Testis (tissue), 2 donors: ENCODE data around the gene DCDC1.

Experiments
- CTCF ChIP-seq, 3 experiments: fragments of 450-650 bp in 2 of 3; fragments of 200-600 bp in 1 of 3; sonication (generic) in 1 of 3; IDR thresholded peaks; one replicate each; pipeline ENCODE4 v1.5.1; 2016 to 2019; ENCODE audit warnings: antibody characterized with exemption in 3 of 3, mild to moderate bottlenecking in 2 of 3, moderate library complexity in 1 of 3
- POLR2A ChIP-seq: fragments of 450-650 bp; IDR thresholded peaks from one replicate; pipeline ENCODE4 v1.6.1; 2017; ENCODE audit warnings: antibody characterized with exemption, mild to moderate bottlenecking, moderate library complexity

- no peak for TF ChIP-seq CTCF (IDR thresholded peaks at IDR 0.05)
- no peak for TF ChIP-seq POLR2A
Observed at GRCh38 chr11:31387379-31387778, 17.8 kb upstream of the DCDC1 start.
